ENCODE data around the gene COMMD1.

GRCh38 chr2:62180975-62181374, 275.5 kb downstream of the COMMD1 start:
- TF ChIP-seq POLR2A (IDR thresholded peaks at IDR 0.05) (no peak), CTCF (IDR thresholded peaks at IDR 0.05) (no peak), EP300 (IDR thresholded peaks at IDR 0.05) (no peak), POLR2AphosphoS5 (IDR thresholded peaks at IDR 0.05) (no peak)
